Left hindlimb (tissue), 1 donor: ENCODE results near the gene PSMD3.
A peak's percentile ranks its signal among the peaks of the same experiment; 100 is the strongest.
"Not testable (repeated sequence)": the region's sequence is repeated elsewhere in the genome, so short reads cannot be mapped to it uniquely, and the experiment has no call there.

Source experiments
- DNase-seq: peaks from one replicate; pipeline ENCODE4 v3.0.0-alpha.2; 2018

The PSMD3 gene

GRCh38 chr17:39999067-39999466, 18.5 kb downstream of the PSMD3 start:
- no peak for DNase-seq

- no peak for DNase-seq
Measured at GRCh38 chr17:40000161-40000560, 19.6 kb downstream of the PSMD3 start.

- not testable (repeated sequence) for DNase-seq
Measured at GRCh38 chr17:40001335-40001734, 20.7 kb downstream of the PSMD3 start.

- no peak for DNase-seq
Measured at GRCh38 chr17:40004072-40004471, 23.5 kb downstream of the PSMD3 start.

- no peak for DNase-seq
Measured at GRCh38 chr17:40004712-40005111, 24.1 kb downstream of the PSMD3 start.

GRCh38 chr17:40005520-40005919, 24.9 kb downstream of the PSMD3 start:
- no peak for DNase-seq

GRCh38 chr17:40010946-40011500, 30.4 kb downstream of the PSMD3 start:
- DNase-seq: not testable (repeated sequence)

- not testable (repeated sequence) for DNase-seq
Measured at GRCh38 chr17:40012017-40012647, 31.5 kb downstream of the PSMD3 start.

- no peak for DNase-seq
Measured at GRCh38 chr17:40014375-40014980, 33.9 kb downstream of the PSMD3 start.

GRCh38 chr17:40015005-40015997, 34.7 kb downstream of the PSMD3 start, which contains the start of gene CSF3:
Gene CSF3 (plus strand): TSS chr17:40015440. CDS start chr17:40015475, 35 bp downstream.
- no peak for DNase-seq

- DNase-seq: no peak
Measured at GRCh38 chr17:40015998-40016985, 35.7 kb downstream of the PSMD3 start.

- DNase-seq: no peak
Measured at GRCh38 chr17:40017422-40018080, 36.9 kb downstream of the PSMD3 start.

- DNase-seq: peak; percentile 84
Measured at GRCh38 chr17:40018211-40019121, 37.9 kb downstream of the PSMD3 start.

- DNase-seq: no peak
Measured at GRCh38 chr17:40019140-40019991, 38.8 kb downstream of the PSMD3 start.

- no peak for DNase-seq
Measured at GRCh38 chr17:40020146-40020545, 39.5 kb downstream of the PSMD3 start.

- peak; percentile 48 for DNase-seq
Measured at GRCh38 chr17:40021451-40021971, 40.9 kb downstream of the PSMD3 start.

- no peak for DNase-seq
Measured at GRCh38 chr17:40022497-40022896, 41.9 kb downstream of the PSMD3 start.

- DNase-seq: no peak
Measured at GRCh38 chr17:40022961-40023541, 42.4 kb downstream of the PSMD3 start.
